C4-2B (cell line): ENCODE data around the gene RGS17.

Source experiments
- ZFX ChIP-seq: fragments of 450-650 bp; IDR thresholded peaks from 2 replicates; pipeline ENCODE4 v1.6.1; 2017
- TF ChIP-seq, protein P1 (sequence below): fragments of 450-650 bp; conservative IDR thresholded peaks from 2 replicates; pipeline ENCODE4 v1.5.1; 2017; ENCODE audit warnings: mild to moderate bottlenecking

DNA sequence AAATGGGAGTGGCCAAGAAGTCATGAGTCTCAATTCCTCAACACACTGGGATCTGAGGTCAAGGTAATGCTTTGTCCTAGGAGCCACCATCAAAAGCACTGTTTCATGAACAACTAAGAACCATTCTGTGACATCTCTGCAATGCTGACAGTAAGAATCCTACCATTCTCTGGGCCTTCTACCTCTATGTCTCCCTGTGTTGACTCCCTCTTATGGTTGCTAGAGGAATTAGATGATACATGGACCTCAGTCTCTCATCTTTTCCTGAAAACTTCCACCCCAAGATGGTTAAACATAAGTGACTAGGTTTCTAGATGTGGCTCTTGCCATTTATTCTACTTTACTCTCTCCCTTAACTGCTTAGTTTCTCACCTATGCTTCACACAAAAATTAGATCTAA lies 137.7 kb downstream of the RGS17 start:
- TF ChIP-seq, protein P1, sequence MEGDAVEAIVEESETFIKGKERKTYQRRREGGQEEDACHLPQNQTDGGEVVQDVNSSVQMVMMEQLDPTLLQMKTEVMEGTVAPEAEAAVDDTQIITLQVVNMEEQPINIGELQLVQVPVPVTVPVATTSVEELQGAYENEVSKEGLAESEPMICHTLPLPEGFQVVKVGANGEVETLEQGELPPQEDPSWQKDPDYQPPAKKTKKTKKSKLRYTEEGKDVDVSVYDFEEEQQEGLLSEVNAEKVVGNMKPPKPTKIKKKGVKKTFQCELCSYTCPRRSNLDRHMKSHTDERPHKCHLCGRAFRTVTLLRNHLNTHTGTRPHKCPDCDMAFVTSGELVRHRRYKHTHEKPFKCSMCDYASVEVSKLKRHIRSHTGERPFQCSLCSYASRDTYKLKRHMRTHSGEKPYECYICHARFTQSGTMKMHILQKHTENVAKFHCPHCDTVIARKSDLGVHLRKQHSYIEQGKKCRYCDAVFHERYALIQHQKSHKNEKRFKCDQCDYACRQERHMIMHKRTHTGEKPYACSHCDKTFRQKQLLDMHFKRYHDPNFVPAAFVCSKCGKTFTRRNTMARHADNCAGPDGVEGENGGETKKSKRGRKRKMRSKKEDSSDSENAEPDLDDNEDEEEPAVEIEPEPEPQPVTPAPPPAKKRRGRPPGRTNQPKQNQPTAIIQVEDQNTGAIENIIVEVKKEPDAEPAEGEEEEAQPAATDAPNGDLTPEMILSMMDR, result peak; percentile 11; the same call in 1 of the 2 replicates
- TF ChIP-seq ZFX, result no peak
